NCI-H774 (cell line): ENCODE measurements around the gene ACTG2.
"Not testable (repeated sequence)": the region's sequence is repeated elsewhere in the genome, so short reads cannot be mapped to it uniquely, and the experiment has no call there.

Experiments
- DNase-seq: peaks from one replicate; lab custom pipeline; 2025; lab: John Stamatoyannopoulos, UW

Gene ACTG2

GRCh38 chr2:73893764-73894474 is 1.1 kb downstream of the ACTG2 start:
- no peak for DNase-seq

- no peak for DNase-seq
Measured at GRCh38 chr2:73894475-73894850, 1.7 kb downstream of the ACTG2 start.

DNA sequence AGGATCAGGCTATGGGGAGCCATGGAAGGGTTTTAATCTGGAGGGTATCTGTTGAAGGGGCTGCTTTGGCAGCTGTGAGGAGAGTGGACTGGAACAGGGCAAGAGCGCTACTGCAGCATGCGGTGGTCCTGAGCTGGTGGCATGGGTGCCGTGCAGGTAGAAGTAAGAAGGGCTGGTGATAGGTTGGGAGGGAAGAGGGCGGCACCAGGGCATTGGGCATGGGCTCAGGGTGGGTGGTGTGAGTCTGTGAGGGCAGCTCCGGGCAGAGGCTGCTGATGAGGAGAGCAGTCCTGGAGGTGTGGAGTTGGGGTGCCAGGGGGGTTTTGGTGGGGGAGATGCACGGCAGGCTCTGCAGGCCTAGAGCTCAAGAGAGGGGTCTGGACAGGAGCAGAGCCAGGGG is 2.1 kb downstream of the ACTG2 start:
- DNase-seq, result no peak

GRCh38 chr2:73895473-73895872 is 2.7 kb downstream of the ACTG2 start:
- DNase-seq, result no peak

DNA sequence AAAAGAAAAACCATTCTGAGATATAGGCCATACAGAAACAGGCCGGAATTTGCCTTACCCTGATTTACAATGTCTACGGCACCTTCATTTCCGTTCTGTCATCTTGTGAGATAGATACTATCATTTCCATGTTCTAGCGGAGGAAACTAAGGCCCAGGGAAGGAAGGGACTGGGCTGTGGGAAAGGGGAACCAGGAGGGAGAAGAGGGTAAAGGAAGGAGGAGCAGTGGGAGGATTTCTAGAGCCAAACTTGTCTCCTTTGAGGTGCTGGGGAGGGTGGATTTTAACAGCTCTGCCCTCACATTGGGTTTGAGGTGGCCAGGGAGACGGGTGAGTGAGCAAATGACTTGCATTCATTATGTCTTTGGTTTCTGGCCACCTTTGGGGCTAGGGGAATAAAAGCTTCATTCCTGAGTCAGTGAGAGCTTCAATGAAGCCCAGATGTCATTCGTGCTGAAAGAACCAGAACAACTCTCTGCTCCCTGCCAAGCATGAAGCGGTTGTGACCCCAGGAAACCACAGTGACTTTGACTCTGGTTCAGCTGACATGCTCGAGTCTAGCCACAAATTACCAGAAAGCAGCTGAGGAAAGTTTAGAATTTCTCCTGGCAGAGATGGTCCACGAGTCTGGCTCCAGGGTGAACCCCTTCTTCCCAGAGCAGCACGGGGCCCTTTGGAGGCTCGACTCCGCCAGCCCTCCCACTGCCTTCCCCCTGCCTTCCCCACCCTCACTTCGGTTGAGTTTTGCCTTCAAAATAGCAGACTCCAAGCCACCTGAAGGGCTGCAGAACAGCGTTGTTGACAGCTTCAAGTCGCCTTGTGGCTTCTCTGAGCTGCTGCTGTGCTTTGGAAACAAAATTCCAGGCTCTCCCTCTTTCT is 3.8 kb downstream of the ACTG2 start:
- DNase-seq, result no peak

GRCh38 chr2:73897240-73897583 is 4.4 kb downstream of the ACTG2 start:
- DNase-seq, result no peak

DNA sequence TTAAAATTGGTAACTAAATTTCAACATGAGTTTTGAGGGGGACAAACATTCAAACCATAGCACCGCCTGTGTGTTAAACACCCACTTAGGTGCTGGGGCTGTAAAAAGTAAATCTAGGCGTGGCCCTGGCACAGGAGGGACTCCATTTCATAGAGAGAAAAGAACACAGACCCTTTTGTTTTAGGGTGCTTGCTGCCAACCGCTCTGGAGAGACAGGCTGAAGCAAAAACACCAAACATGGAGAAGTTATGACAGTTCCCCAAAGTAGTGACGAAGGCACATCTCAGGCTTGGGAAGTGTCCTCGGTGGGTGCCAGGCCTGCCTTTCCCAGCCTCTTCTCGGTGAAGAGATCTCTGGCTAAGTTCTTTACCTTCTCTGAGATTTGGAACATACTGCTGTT is 5.1 kb downstream of the ACTG2 start:
- no peak for DNase-seq

GRCh38 chr2:73899801-73900336 is 7.1 kb downstream of the ACTG2 start:
- DNase-seq, result no peak

GRCh38 chr2:73901143-73901542 is 8.3 kb downstream of the ACTG2 start:
- no peak for DNase-seq

- no peak for DNase-seq
Measured at GRCh38 chr2:73902284-73902683, 9.5 kb downstream of the ACTG2 start.

DNA sequence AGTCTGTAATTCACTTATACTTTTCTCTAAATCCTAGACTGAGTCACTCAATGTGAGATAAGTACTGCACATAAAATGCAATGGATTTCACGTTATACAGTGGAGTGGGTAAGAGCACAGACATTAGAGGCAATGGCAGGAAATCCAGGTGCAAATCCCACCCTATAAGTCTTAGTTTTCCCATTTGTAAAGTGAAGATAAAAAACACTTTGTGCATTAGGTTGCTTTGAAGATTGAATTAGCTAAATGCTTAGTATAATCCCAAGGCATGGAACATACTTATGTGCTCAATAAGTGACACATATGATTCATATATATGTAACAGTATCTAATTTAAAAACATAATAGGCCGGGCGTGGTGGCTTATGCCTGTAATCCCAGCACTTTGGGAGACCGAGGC is 10.5 kb downstream of the ACTG2 start:
- DNase-seq, result no peak

DNA sequence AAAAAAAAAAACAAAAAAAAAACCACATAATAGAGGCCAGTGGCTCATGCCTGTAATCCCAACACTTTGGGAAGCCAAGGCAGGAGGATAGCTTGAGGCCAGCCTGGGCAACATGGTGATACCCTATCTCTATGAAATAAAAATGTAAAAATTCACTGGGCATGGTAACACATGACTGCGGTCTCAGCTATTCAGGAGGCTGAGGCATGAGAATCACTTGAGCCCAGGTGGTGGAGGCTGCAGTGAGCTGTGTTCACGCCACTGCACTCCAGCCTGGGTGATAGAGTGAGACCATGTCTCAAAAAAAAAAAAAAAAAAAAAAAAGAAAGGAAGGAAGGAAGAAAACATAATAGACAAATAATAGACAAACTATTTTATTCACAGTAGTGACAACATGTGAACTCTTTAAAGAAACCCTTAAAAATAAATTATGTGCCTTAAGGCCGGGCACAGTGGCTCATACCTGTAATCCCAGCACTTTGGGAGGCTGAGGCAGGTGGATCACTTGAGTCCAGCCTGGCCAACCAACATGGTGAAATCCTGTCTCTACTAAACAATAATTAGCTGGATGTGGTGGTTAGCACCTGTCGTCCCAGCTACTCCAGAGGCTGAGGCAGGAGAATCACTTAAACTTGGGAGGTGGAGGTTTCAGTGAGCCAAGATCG is 11.3 kb downstream of the ACTG2 start:
- DNase-seq, result not testable (repeated sequence)

GRCh38 chr2:73904952-73905351 is 12.1 kb downstream of the ACTG2 start:
- DNase-seq, result no peak

DNA sequence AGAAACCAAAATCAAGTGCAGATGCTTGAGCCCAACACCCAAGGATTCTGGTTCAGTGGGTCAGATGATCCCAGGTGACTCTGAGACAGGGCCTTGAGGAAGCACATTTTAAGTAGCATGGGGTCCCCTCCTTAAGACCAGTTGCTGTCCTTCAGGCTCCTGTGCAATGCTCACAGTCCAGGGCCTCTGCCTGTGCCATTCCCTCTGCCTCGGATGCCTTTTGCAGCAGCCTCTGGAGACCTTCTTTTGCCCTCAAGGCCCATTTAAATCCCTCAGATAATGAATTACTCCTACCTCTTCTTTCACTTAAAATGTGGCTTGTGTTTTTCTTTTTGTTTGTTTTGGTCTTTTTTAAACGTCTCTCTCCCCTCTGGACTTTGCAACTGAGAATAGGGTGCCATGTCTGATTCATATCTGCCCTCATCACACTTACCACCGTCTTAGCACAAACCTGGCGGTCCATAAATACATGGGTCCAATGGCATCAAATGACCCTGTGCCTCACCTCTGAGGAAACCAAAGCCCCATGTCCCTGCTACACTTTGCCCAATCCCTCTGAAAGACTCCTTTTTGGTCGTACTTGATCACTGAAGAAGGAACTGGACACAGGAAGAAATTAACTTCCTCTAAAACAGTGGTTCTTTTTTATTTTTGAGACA is 14.2 kb downstream of the ACTG2 start:
- no peak for DNase-seq

DNA sequence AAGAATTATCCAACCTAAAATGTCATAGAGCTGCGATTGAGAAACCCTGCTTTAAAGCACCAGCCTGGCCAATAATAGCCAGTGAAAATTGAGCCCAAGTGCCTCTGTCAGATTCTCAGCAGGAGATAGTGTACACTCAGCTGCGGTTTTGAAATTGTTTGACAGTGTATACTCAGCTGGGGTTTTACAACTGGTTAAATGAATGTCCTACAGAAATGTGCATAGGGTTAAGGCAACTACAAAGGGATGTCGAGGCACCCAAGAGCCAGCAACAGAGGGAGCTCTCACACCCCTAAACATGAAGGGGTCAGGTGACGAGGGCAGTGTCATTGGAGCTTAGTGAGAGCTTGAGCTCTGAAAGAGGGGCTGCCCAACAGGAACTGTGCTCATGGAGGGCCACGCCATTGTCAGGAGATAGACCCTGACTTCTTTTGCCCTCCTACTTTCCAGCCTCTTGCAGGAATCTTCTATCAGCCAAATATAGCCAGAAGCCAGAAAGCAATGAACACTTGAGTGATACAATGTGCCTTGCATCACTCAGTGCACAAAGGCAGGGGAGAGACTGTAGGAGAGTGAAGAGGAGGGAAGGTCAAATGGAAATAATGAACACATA is 15.1 kb downstream of the ACTG2 start:
- DNase-seq, result peak; percentile 74

DNA sequence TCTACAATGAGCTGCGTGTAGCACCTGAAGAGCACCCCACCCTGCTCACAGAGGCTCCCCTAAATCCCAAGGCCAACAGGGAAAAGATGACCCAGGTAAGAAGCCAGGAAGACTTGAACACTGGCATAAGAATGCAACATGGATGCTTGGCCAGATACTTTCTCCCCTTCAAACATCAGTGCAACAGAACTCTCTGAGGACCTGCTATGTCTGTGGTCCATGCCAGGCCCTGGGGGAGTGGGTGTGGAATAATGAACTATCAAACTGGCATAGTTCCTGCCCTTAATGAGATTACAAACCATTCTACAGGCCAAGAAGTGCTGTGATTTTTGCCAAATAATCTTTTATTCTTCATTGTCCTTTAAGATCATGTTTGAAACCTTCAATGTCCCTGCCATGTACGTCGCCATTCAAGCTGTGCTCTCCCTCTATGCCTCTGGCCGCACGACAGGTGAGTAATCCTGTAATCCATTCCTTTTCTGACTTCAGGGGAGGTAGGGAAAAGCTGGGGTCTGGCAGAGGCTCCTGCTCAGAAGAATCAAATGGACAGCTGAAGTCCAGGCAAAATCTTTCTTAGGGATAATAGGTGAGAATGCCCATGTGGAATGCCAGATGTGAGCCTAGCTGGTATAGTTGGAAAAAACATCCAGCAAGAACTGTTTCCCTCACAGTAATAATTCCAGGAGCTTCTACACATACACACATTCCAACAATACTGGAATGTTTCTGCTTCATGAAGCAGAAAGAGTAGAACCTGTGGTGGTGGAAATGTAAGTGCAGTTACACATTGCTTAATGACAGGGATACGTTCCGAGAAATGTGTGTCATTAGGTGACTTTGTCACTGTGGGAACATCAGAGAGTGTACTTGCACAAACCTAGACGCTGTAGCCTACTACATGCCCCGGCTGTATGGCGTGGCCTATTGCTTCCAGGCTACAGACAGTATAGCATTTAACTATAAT is 16.2 kb downstream of the ACTG2 start:
- DNase-seq, result no peak

DNA sequence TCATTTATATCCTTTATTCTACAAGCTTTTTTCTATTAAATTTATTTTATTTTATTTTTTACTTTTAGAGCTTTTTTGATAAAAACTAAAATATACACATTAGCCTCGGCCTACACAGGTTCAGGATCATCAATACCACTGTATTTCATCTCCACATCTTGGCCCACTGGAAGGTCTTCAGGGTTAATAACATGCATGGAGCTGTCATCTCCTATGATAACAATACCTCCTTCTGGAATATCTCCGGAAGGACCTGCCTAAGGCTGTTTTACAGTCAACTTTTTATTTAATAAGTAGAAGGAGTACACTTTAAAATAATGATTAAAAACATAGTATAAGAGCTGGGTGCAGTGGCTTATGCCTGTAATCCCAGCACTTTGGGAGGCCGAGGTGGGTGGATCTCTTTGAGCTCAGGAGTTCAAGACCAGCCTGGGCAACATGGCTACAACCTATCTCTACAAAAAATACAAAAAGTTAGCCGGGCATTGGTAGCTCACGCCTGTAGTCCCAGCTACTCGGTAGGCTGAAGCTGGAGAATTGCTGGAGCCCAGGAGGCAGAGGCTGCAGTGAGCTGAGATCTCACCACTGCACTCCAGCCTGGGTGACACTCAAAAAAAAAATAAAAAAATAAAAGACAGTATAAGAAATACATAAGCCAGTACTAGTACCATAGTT is 18.2 kb downstream of the ACTG2 start:
- no peak for DNase-seq

DNA sequence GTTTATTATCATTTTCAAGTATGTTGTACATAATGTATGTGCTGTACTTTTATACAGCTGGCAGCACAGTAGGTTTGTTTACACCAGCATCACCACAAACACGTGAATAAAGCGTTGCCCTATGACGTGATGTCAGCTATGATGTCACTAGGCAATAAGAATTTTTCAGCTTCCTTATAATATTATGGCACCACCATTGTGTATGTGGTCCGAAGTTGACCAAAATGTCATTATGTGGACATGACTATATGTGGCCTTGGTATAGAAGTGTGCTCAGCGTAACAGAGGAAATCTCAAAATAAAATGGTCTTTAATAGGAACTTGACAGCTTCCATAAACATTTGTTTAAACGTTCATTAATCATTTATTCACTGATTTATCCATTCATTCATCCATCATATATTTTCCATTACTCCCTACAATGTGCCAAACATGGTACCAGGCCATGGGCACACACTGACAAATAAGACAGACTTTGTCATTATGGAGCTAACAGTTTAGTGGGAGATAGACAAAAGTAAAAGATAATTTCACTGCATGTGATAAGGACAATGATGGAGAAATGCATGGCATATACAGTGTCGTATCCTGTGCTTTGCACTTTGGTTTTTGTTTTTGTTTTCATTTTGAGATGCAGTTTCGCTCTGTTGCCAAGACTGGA is 18.9 kb downstream of the ACTG2 start:
- DNase-seq, result no peak

DNA sequence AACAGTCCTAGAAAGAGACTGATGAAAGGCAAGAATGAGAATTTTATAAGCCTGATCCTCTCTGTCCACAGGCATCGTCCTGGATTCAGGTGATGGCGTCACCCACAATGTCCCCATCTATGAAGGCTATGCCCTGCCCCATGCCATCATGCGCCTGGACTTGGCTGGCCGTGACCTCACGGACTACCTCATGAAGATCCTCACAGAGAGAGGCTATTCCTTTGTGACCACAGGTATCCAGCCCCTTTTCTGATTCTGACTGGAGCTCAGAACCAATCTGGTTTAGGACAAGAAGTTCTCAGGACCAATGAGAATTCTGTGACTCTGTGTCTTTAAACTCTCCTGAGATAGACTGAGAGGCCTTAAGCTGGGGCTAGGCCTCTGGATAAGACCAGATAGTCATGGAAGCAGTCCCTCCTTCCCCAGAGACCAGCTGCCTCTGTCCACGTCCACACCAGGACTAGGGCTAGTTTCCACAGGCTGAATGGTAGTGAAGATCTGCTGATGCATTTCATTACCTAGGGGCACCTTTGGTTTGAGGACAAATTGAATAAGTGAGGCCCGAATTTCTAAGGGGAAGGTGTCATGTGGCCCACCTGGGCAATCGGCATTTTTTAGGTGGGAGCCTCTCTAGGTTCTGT is 20.7 kb downstream of the ACTG2 start:
- no peak for DNase-seq
